ENCODE measurements around the gene FIGNL1. TPM values are rescaled to one million over a fixed set of nuclear protein-coding genes. Genes with fewer than 3 reads are reported as not detected.

FIGNL1 gene
- total and polyA plus RNA-seq, 2 donors (not counting 3 experiments of a cell fraction or from before 2014, with no cell fraction given), result 20.8 to 49.3 TPM

DNA sequence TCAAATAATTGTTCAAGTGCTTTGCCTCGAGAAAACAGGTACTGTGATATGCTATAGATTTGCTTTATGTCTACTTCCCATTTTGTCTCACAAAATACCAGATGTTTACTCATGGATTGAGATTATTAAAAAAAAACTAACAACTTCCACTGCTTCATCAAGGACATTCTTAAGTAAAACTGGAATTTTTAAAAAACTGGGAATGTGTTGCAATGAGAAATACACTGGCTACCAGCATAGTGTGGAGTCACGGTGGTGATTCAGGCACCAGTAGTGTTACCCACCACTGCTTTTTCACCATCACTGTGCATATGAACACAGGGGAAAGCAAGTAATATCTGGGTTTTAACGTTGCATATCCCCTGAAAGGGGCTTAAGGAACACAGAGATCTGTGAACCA is 21.2 kb downstream of the FIGNL1 start:
- ChIA-PET CTCF (interaction anchor here (2.8 kb wide), 1 partner anchor 11 kb away, joined by 14 read pairs; no protein-coding TSS in a partner anchor), POLR2A (no interaction called here)
- TF ChIP-seq FOS (IDR thresholded peaks at IDR 0.05; ENCODE audit: borderline replicate concordance, insufficient read depth, low read length) (no peak), JUN (IDR thresholded peaks at IDR 0.05; ENCODE audit: borderline replicate concordance, insufficient read depth, insufficient read length, low read depth) (no peak), POLR2A (IDR thresholded peaks at IDR 0.05; ENCODE audit: low read depth, low read length) (no peak), MYC (IDR thresholded peaks at IDR 0.05; ENCODE audit: low read depth, low read length) (no peak), GATA2 (IDR thresholded peaks at IDR 0.05; ENCODE audit: insufficient read depth, insufficient read length, low read depth, low read length) (no peak), POLR2AphosphoS5 (IDR thresholded peaks at IDR 0.05; ENCODE audit: insufficient read depth, low read depth, low read length) (no peak), EZH2 (IDR thresholded peaks at IDR 0.05; ENCODE audit: borderline replicate concordance, low read depth, low read length, severe bottlenecking) (no peak)
- TF ChIP-seq, protein P1, sequence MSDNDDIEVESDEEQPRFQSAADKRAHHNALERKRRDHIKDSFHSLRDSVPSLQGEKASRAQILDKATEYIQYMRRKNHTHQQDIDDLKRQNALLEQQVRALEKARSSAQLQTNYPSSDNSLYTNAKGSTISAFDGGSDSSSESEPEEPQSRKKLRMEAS (IDR thresholded peaks at IDR 0.05; ENCODE audit: insufficient read depth, insufficient read length), result no peak
- TF ChIP-seq, protein P2, sequence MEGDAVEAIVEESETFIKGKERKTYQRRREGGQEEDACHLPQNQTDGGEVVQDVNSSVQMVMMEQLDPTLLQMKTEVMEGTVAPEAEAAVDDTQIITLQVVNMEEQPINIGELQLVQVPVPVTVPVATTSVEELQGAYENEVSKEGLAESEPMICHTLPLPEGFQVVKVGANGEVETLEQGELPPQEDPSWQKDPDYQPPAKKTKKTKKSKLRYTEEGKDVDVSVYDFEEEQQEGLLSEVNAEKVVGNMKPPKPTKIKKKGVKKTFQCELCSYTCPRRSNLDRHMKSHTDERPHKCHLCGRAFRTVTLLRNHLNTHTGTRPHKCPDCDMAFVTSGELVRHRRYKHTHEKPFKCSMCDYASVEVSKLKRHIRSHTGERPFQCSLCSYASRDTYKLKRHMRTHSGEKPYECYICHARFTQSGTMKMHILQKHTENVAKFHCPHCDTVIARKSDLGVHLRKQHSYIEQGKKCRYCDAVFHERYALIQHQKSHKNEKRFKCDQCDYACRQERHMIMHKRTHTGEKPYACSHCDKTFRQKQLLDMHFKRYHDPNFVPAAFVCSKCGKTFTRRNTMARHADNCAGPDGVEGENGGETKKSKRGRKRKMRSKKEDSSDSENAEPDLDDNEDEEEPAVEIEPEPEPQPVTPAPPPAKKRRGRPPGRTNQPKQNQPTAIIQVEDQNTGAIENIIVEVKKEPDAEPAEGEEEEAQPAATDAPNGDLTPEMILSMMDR (IDR thresholded peaks at IDR 0.05; ENCODE audit: extremely low read depth in 1 of 2, insufficient read depth in 1 of 2, low read depth in 1 of 2, low read length in 2 of 2), result no peak
- no peak overlapping the region for H3K27ac ChIP-seq (ENCODE audit: insufficient read depth, low read depth, low read length)
- no peak overlapping the region for H3K4me3 ChIP-seq (replicated peaks in 1 of 3; ENCODE audit: insufficient read depth in 1 of 3, low read depth in 1 of 3, low read length in 3 of 3)
- no TSS peak for BruUV-seq (replicated peaks)
- dilution Hi-C loops (cut with MboI; ENCODE audit: extremely low pct_ligation_motif_present, low sequenced_read_pairs), result no loop called here
- H3K9me3 ChIP-seq (replicated peaks; ENCODE audit: control insufficient read depth, insufficient read depth, low read length), result no peaks in the 10 kb centered on the region
- no peaks in the 10 kb centered on the region for H3K36me3 ChIP-seq (ENCODE audit: control insufficient read depth in 2 of 2, extremely low read depth in 1 of 2, insufficient read depth in 2 of 2, low read length in 2 of 2)
- no peak for DNase-seq (ENCODE audit: low read depth, low spot score)
- intact Hi-C loops (cut with micrococcal nuclease), result no loop called here
- no peak overlapping the region for H3K4me2 ChIP-seq (ENCODE audit: insufficient read depth, low read length)
- H3K4me1 ChIP-seq (ENCODE audit: control insufficient read depth, extremely low read depth, insufficient read depth, low read length), result no peaks in the 10 kb centered on the region
- no peaks in the 10 kb centered on the region for H4K20me1 ChIP-seq (replicated peaks; ENCODE audit: control insufficient read depth, extremely low read depth, insufficient read depth, low read length)
- H2AFZ ChIP-seq (ENCODE audit: low read depth, low read length), result no peak overlapping the region
- H3K9me1 ChIP-seq (replicated peaks; ENCODE audit: control insufficient read depth, extremely low read depth, insufficient read depth, low read length), result no peaks in the 10 kb centered on the region
- H3K9ac ChIP-seq (replicated peaks; ENCODE audit: extremely low read depth, insufficient read depth, low read length), result no peak overlapping the region
- no peaks in the 10 kb centered on the region for H3K27me3 ChIP-seq (ENCODE audit: control insufficient read depth in 2 of 2, insufficient read depth in 2 of 2, low read length in 2 of 2)
- no peak for FAIRE-seq
- no peaks in the 10 kb centered on the region for H3K79me2 ChIP-seq (ENCODE audit: control insufficient read depth, insufficient read depth, low read length)

Measured in endothelial cell of umbilical vein (primary cell).